Mesendoderm (in vitro differentiated cells): ENCODE results near the gene RPP38.

ENCODE experiments used
- DNase-seq: peaks from one replicate; pipeline ENCODE4 v3.0.0; 2013
- H2AK5ac ChIP-seq: 2 replicates; pipeline ENCODE4 v1.6.1; 2013; ENCODE audit warnings: low read length, inconsistent platforms
- H2BK120ac ChIP-seq: 2 replicates; pipeline ENCODE4 v1.6.1; 2013; ENCODE audit warnings: low read depth, mild to moderate bottlenecking, low read length, moderate library complexity, mixed read lengths
- H2BK15ac ChIP-seq: replicated peaks from 2 replicates; pipeline ENCODE4 v1.6.1; 2013; ENCODE audit warnings: low read depth, mild to moderate bottlenecking, moderate library complexity
- H2BK5ac ChIP-seq: 2 replicates; pipeline ENCODE4 v1.6.1; 2013; ENCODE audit warnings: low read length, inconsistent platforms
- H3K18ac ChIP-seq: 2 replicates; pipeline ENCODE4 v1.6.1; 2013; ENCODE audit warnings: mild to moderate bottlenecking, low read length, mixed read lengths
- H3K23ac ChIP-seq: one replicate; pipeline ENCODE4 v1.6.1; 2013; ENCODE audit warnings: low read length
- H3K27ac ChIP-seq: 2 replicates; pipeline ENCODE4 v1.5.1; 2013; ENCODE audit warnings: low read depth, mild to moderate bottlenecking, inconsistent platforms, low read length, moderate library complexity
- H3K27me3 ChIP-seq: 2 replicates; pipeline ENCODE4 v1.6.1; 2013; ENCODE audit warnings: low read length, control low read depth, mild to moderate bottlenecking, inconsistent platforms; ENCODE audit not compliant: insufficient read depth, poor library complexity
- H3K36me3 ChIP-seq: 2 replicates; pipeline ENCODE4 v1.6.1; 2013; ENCODE audit warnings: low read length, inconsistent platforms; ENCODE audit not compliant: control insufficient read depth, insufficient read depth
- H3K4ac ChIP-seq: one replicate; pipeline ENCODE4 v1.6.1; 2013; ENCODE audit warnings: low read depth, mild to moderate bottlenecking, low read length, moderate library complexity
- H3K4me1 ChIP-seq: 2 replicates; pipeline ENCODE4 v1.6.1; 2013; ENCODE audit warnings: low read depth, low read length, inconsistent platforms; ENCODE audit not compliant: control insufficient read depth
- H3K4me2 ChIP-seq: 2 replicates; pipeline ENCODE4 v1.6.1; 2013; ENCODE audit warnings: low read length
- H3K4me3 ChIP-seq: 2 replicates; pipeline ENCODE4 v1.5.1; 2013; ENCODE audit warnings: mild to moderate bottlenecking, low read length
- H3K56ac ChIP-seq: one replicate; pipeline ENCODE4 v1.6.1; 2013; ENCODE audit warnings: low read length
- H3K79me1 ChIP-seq: 2 replicates; pipeline ENCODE4 v1.6.1; 2013; ENCODE audit warnings: low read length, inconsistent platforms
- H3K79me2 ChIP-seq: 2 replicates; pipeline ENCODE4 v1.6.1; 2013; ENCODE audit warnings: mild to moderate bottlenecking, low read length; ENCODE audit not compliant: control insufficient read depth, insufficient read depth
- H3K9ac ChIP-seq: 2 replicates; pipeline ENCODE4 v1.6.1; 2013; ENCODE audit warnings: low read length, inconsistent platforms
- H4K5ac ChIP-seq: one replicate; pipeline ENCODE4 v1.6.1; 2013; ENCODE audit warnings: low read length
- H4K8ac ChIP-seq: one replicate; pipeline ENCODE4 v1.6.1; 2013; ENCODE audit warnings: low read depth, mild to moderate bottlenecking, control low read depth, low read length, moderate library complexity
- WGBS: extraction: QIAGEN DNeasy Blood & Tissue Kit; methylation state at CpG from one replicate; pipeline ENCODE4 v1.1.7; 2013; ENCODE audit warnings: low lambda C conversion rate, missing lambda C conversion rate; ENCODE audit not compliant: insufficient coverage; ENCODE audit errors: extremely low coverage; 5-methylcytosine and 5-hydroxymethylcytosine counted together

The RPP38 gene

GRCh38 chr10:15123749-15124184 lies 26.6 kb downstream of the RPP38 start:
- H3K4me3 ChIP-seq = no peak overlapping the region
- H3K27ac ChIP-seq = no peak overlapping the region
- no peak overlapping the region for H2AK5ac ChIP-seq
- no peak overlapping the region for H3K9ac ChIP-seq
- no peaks in the 10 kb centered on the region for H3K4me1 ChIP-seq
- no peak overlapping the region for H3K56ac ChIP-seq
- no peaks in the 10 kb centered on the region for H3K79me2 ChIP-seq
- no peak overlapping the region for H2BK120ac ChIP-seq
- DNase-seq = no peak
- no peaks in the 10 kb centered on the region for H3K36me3 ChIP-seq
- H3K4ac ChIP-seq = no peak overlapping the region
- H3K23ac ChIP-seq = no peak overlapping the region
- H3K4me2 ChIP-seq = no peak overlapping the region
- H2BK15ac ChIP-seq = no peak overlapping the region
- H4K5ac ChIP-seq = no peak overlapping the region
- H3K18ac ChIP-seq = no peak overlapping the region
- WGBS = no CpG with 5 or more reads among the region's 3 CpGs
- H3K27me3 ChIP-seq = no peaks in the 10 kb centered on the region
- no peak overlapping the region for H4K8ac ChIP-seq
- H2BK5ac ChIP-seq = no peak overlapping the region
- no peaks in the 10 kb centered on the region for H3K79me1 ChIP-seq

GRCh38 chr10:15124190-15124589 lies 27.0 kb downstream of the RPP38 start:
- no peak for DNase-seq
- no peak overlapping the region for H3K18ac ChIP-seq
- no peaks in the 10 kb centered on the region for H3K79me2 ChIP-seq
- H4K8ac ChIP-seq = no peak overlapping the region
- no peak overlapping the region for H2BK120ac ChIP-seq
- H2BK5ac ChIP-seq = no peak overlapping the region
- no peaks in the 10 kb centered on the region for H3K79me1 ChIP-seq
- H3K9ac ChIP-seq = no peak overlapping the region
- no peak overlapping the region for H3K4me3 ChIP-seq
- H3K23ac ChIP-seq = no peak overlapping the region
- no peak overlapping the region for H3K4me2 ChIP-seq
- H4K5ac ChIP-seq = no peak overlapping the region
- no peaks in the 10 kb centered on the region for H3K36me3 ChIP-seq
- no peaks in the 10 kb centered on the region for H3K27me3 ChIP-seq
- H2AK5ac ChIP-seq = no peak overlapping the region
- H3K4me1 ChIP-seq = no peaks in the 10 kb centered on the region
- no CpG with 5 or more reads among the region's 9 CpGs for WGBS
- H3K4ac ChIP-seq = no peak overlapping the region
- no peak overlapping the region for H3K27ac ChIP-seq
- H3K56ac ChIP-seq = no peak overlapping the region
- H2BK15ac ChIP-seq = no peak overlapping the region

GRCh38 chr10:15124908-15125307 lies 27.8 kb downstream of the RPP38 start:
- no CpG with 5 or more reads among the region's 3 CpGs for WGBS
- no peak overlapping the region for H2AK5ac ChIP-seq
- no peaks in the 10 kb centered on the region for H3K79me2 ChIP-seq
- no peak overlapping the region for H3K9ac ChIP-seq
- no peak for DNase-seq
- H3K23ac ChIP-seq = no peak overlapping the region
- no peak overlapping the region for H2BK120ac ChIP-seq
- H3K4me2 ChIP-seq = no peak overlapping the region
- no peak overlapping the region for H3K27ac ChIP-seq
- H3K79me1 ChIP-seq = no peaks in the 10 kb centered on the region
- H3K4ac ChIP-seq = no peak overlapping the region
- H3K56ac ChIP-seq = no peak overlapping the region
- H3K27me3 ChIP-seq = no peaks in the 10 kb centered on the region
- no peak overlapping the region for H2BK15ac ChIP-seq
- no peaks in the 10 kb centered on the region for H3K36me3 ChIP-seq
- no peak overlapping the region for H4K5ac ChIP-seq
- no peak overlapping the region for H2BK5ac ChIP-seq
- H4K8ac ChIP-seq = no peak overlapping the region
- no peak overlapping the region for H3K4me3 ChIP-seq
- H3K4me1 ChIP-seq = no peaks in the 10 kb centered on the region
- no peak overlapping the region for H3K18ac ChIP-seq

GRCh38 chr10:15131330-15131729 lies 34.2 kb downstream of the RPP38 start:
- no peak overlapping the region for H2BK5ac ChIP-seq
- H3K56ac ChIP-seq = no peak overlapping the region
- H3K4me2 ChIP-seq = no peak overlapping the region
- H2BK120ac ChIP-seq = no peak overlapping the region
- no peak overlapping the region for H3K23ac ChIP-seq
- DNase-seq = no peak
- H4K5ac ChIP-seq = no peak overlapping the region
- H3K4ac ChIP-seq = no peak overlapping the region
- H3K4me1 ChIP-seq = no peaks in the 10 kb centered on the region
- H4K8ac ChIP-seq = no peak overlapping the region
- no peak overlapping the region for H3K18ac ChIP-seq
- H3K27ac ChIP-seq = no peak overlapping the region
- no peak overlapping the region for H2AK5ac ChIP-seq
- peaks cover 4% of the 10 kb centered on the region for H3K36me3 ChIP-seq
- H3K79me1 ChIP-seq = no peaks in the 10 kb centered on the region
- H2BK15ac ChIP-seq = no peak overlapping the region
- H3K4me3 ChIP-seq = no peak overlapping the region
- WGBS = no CpG with 5 or more reads among the region's 5 CpGs
- no peaks in the 10 kb centered on the region for H3K79me2 ChIP-seq
- H3K27me3 ChIP-seq = no peaks in the 10 kb centered on the region
- no peak overlapping the region for H3K9ac ChIP-seq

GRCh38 chr10:15136129-15137035 lies 39.2 kb downstream of the RPP38 start:
- DNase-seq = no peak
- Histone ChIP-seq H3K4me2 (no peak overlapping the region), H3K79me2 (no peaks in the 10 kb centered on the region), H2BK120ac (no peak overlapping the region), H3K4me1 (no peaks in the 10 kb centered on the region), H3K4me3 (no peak overlapping the region), H3K79me1 (no peaks in the 10 kb centered on the region), H2AK5ac (no peak overlapping the region), H3K27ac (no peak overlapping the region), H4K5ac (no peak overlapping the region), H4K8ac (no peak overlapping the region), H2BK15ac (no peak overlapping the region), H3K4ac (no peak overlapping the region), H3K27me3 (no peaks in the 10 kb centered on the region), H3K36me3 (peaks cover 4% of the 10 kb centered on the region), H3K18ac (no peak overlapping the region), H3K9ac (no peak overlapping the region), H3K56ac (no peak overlapping the region), H3K23ac (no peak overlapping the region), H2BK5ac (no peak overlapping the region)
- WGBS = no CpG with 5 or more reads among the region's 11 CpGs

DNA sequence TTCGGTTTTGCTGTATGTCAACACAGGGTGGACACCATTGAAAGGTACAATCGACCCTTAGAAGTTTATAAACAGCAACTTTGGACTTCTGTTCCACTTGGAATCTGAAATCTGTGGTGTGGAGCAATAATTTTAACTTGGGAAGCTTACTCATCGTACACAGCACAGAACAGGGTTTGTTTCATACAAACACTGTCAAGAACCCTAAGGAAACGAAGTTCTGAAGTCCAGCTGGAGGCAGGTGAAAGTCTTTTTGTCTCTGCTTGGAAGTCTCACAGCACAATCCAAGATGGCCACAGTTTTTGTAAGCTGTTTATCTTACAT lies 39.8 kb downstream of the RPP38 start:
- H3K79me2 ChIP-seq = no peaks in the 10 kb centered on the region
- no peak overlapping the region for H3K9ac ChIP-seq
- no CpG with 5 or more reads among the region's 4 CpGs for WGBS
- no peak overlapping the region for H2AK5ac ChIP-seq
- H3K18ac ChIP-seq = no peak overlapping the region
- H3K4me1 ChIP-seq = no peaks in the 10 kb centered on the region
- H3K4ac ChIP-seq = no peak overlapping the region
- no peak overlapping the region for H4K8ac ChIP-seq
- peaks cover 4% of the 10 kb centered on the region for H3K36me3 ChIP-seq
- DNase-seq = no peak
- H2BK5ac ChIP-seq = no peak overlapping the region
- H3K23ac ChIP-seq = no peak overlapping the region
- no peaks in the 10 kb centered on the region for H3K79me1 ChIP-seq
- H3K4me2 ChIP-seq = no peak overlapping the region
- no peak overlapping the region for H3K4me3 ChIP-seq
- no peak overlapping the region for H4K5ac ChIP-seq
- H3K27ac ChIP-seq = no peak overlapping the region
- no peaks in the 10 kb centered on the region for H3K27me3 ChIP-seq
- H2BK15ac ChIP-seq = no peak overlapping the region
- no peak overlapping the region for H2BK120ac ChIP-seq
- H3K56ac ChIP-seq = no peak overlapping the region
